IMR-90 (cell line): ENCODE results near the gene CAPN3. TPM values are rescaled to one million over a fixed set of nuclear protein-coding genes. Genes with fewer than 3 reads are reported as not detected.
A peak's percentile ranks its signal among the peaks of the same experiment; 100 is the strongest.

Experiments used
- ATAC-seq: fragments of 200-7000 bp; cut with Tn5 transposase; 2 replicates; pipeline ENCODE4 v1.9.1; 2020; ENCODE audit warnings: low read depth, mild to moderate bottlenecking, moderate library complexity
- BruUV-seq: library from RNA; stranded (reverse); fragments of 400-500 nt; replicated peaks from 2 replicates; lab custom pipeline; 2021; lab: Mats Ljungman, UMichigan
- CTCF ChIA-PET: fragments of 300-600 bp; formaldehyde crosslinking; extraction: SDS; loops from one replicate; lab custom pipeline; 2021; ENCODE audit warnings: antibody characterized with exemption; lab: Yijun Ruan, JAX
- POLR2A ChIA-PET: fragments of 300-600 bp; sonication (Branson Sonifier 250); formaldehyde crosslinking; loops from one replicate; lab custom pipeline; 2022; ENCODE audit warnings: antibody characterized with exemption; ENCODE audit not compliant: unreplicated experiment; lab: Charles Lee
- DNase-seq: peaks from one replicate; pipeline ENCODE4 v3.0.0; 2013
- H2AFZ ChIP-seq: replicated peaks from 2 replicates; pipeline ENCODE3; 2013; ENCODE audit warnings: low read length, mild to moderate bottlenecking; ENCODE audit not compliant: poor library complexity
- H2AK5ac ChIP-seq: 2 replicates; pipeline ENCODE4 v1.6.1; 2013; ENCODE audit warnings: low read depth, low read length, inconsistent platforms
- H2AK9ac ChIP-seq: replicated peaks from 2 replicates; pipeline ENCODE3; 2013; ENCODE audit warnings: mild to moderate bottlenecking, low read depth, low read length, moderate library complexity; ENCODE audit not compliant: poor library complexity
- H2BK120ac ChIP-seq: 2 replicates; pipeline ENCODE4 v1.6.1; 2013; ENCODE audit warnings: low read depth, low read length, inconsistent platforms
- H2BK15ac ChIP-seq: 3 replicates; pipeline ENCODE4 v1.6.1; 2013; ENCODE audit warnings: low read depth, low read length, inconsistent platforms
- H2BK20ac ChIP-seq: 2 replicates; pipeline ENCODE4 v1.6.1; 2013; ENCODE audit warnings: low read depth, mild to moderate bottlenecking, inconsistent platforms, low read length, moderate library complexity
- H2BK5ac ChIP-seq: 2 replicates; pipeline ENCODE4 v1.6.1; 2013; ENCODE audit warnings: mild to moderate bottlenecking, low read depth, low read length, inconsistent platforms; ENCODE audit not compliant: poor library complexity, severe bottlenecking
- H3K14ac ChIP-seq: replicated peaks from 2 replicates; pipeline ENCODE4 v1.6.1; 2013; ENCODE audit warnings: low read depth, low read length, inconsistent platforms
- H3K18ac ChIP-seq: 2 replicates; pipeline ENCODE4 v1.6.1; 2013; ENCODE audit warnings: low read depth, low read length, control low read depth
- H3K23ac ChIP-seq: 2 replicates; pipeline ENCODE4 v1.6.1; 2013; ENCODE audit warnings: low read depth, low read length, inconsistent platforms
- H3K27ac ChIP-seq: 2 replicates; pipeline ENCODE4 v1.5.1; 2013; ENCODE audit warnings: mild to moderate bottlenecking, control low read depth, low read length; ENCODE audit not compliant: insufficient read depth
- H3K27me3 ChIP-seq: 2 replicates; pipeline ENCODE4 v1.6.1; 2013; ENCODE audit warnings: low read length; ENCODE audit not compliant: control insufficient read depth, insufficient read depth
- H3K36me3 ChIP-seq: 2 replicates; pipeline ENCODE4 v1.6.1; 2013; ENCODE audit warnings: low read length, mixed read lengths; ENCODE audit not compliant: control insufficient read depth, insufficient read depth
- H3K4ac ChIP-seq: 2 replicates; pipeline ENCODE4 v1.6.1; 2013; ENCODE audit warnings: low read depth, low read length, inconsistent platforms
- H3K4me1 ChIP-seq: 2 replicates; pipeline ENCODE4 v1.6.1; 2013; ENCODE audit warnings: low read length, mixed read lengths; ENCODE audit not compliant: control insufficient read depth, insufficient read depth
- H3K4me2 ChIP-seq: 2 replicates; pipeline ENCODE4 v1.6.1; 2013; ENCODE audit warnings: low read depth, mild to moderate bottlenecking, control low read depth, low read length, moderate library complexity
- H3K4me3 ChIP-seq: 2 replicates; pipeline ENCODE4 v1.5.1; 2013; ENCODE audit warnings: low read depth, mild to moderate bottlenecking, control low read depth, low read length, moderate library complexity; ENCODE audit not compliant: insufficient read depth
- H3K56ac ChIP-seq: 2 replicates; pipeline ENCODE4 v1.6.1; 2013; ENCODE audit warnings: low read length, inconsistent platforms; ENCODE audit not compliant: insufficient read depth; ENCODE audit errors: extremely low read depth
- H3K79me1 ChIP-seq, 2 experiments: 2 replicates each; pipeline ENCODE4 v1.6.1; 2013; ENCODE audit warnings: low read length in 2 of 2, inconsistent platforms in 1 of 2, low read depth in 1 of 2
- H3K9ac ChIP-seq: 2 replicates; pipeline ENCODE4 v1.6.1; 2013; ENCODE audit warnings: low read depth, low read length, control low read depth
- H3K9me1 ChIP-seq: 2 replicates; pipeline ENCODE4 v1.6.1; 2013; ENCODE audit warnings: low read length, inconsistent platforms; ENCODE audit not compliant: insufficient read depth
- H3K9me3 ChIP-seq: 2 replicates; pipeline ENCODE4 v1.6.1; 2013; ENCODE audit warnings: low read length; ENCODE audit not compliant: control insufficient read depth, insufficient read depth
- H4K20me1 ChIP-seq: 2 replicates; pipeline ENCODE4 v1.6.1; 2013; ENCODE audit warnings: low read length, inconsistent platforms; ENCODE audit not compliant: insufficient read depth
- H4K5ac ChIP-seq: 2 replicates; pipeline ENCODE4 v1.6.1; 2013; ENCODE audit warnings: mild to moderate bottlenecking, low read depth, low read length, control low read depth
- H4K8ac ChIP-seq, 2 experiments: 2 replicates each; pipeline ENCODE4 v1.6.1; 2013; ENCODE audit warnings: low read depth in 2 of 2, low read length in 2 of 2, control low read depth in 1 of 2, inconsistent platforms in 1 of 2
- H4K91ac ChIP-seq: 2 replicates; pipeline ENCODE4 v1.6.1; 2013; ENCODE audit warnings: low read depth, low read length, inconsistent platforms; ENCODE audit not compliant: insufficient read depth
- MAFK ChIP-seq: IDR thresholded peaks from 2 replicates; pipeline ENCODE4 v1.6.1; 2012; ENCODE audit warnings: low read depth, low read length, improper control_type of control experiment
- WGBS, 2 experiments: methylation state at CpG; one replicate each; pipeline versions ENCODE4 v1.1.5 to v1.1.7; 2013; ENCODE audit warnings: missing lambda C conversion rate in 2 of 2; ENCODE audit not compliant: insufficient read length in 1 of 2; ENCODE audit errors: extremely low coverage in 2 of 2; 5-methylcytosine and 5-hydroxymethylcytosine counted together
- dilution Hi-C: fragments of 300-500 bp; cut with HindIII; formaldehyde crosslinking; loops from one replicate; pipeline ENCODE4 v1.14.3; 2018; ENCODE audit warnings: low sequenced_read_pairs; ENCODE audit not compliant: unreplicated experiment
- in situ Hi-C: fragments of 300-500 bp; cut with MboI; formaldehyde crosslinking; loops from 3 replicates; pipeline ENCODE4 v1.14.3; 2019; ENCODE audit warnings: low sequenced_read_pairs, inconsistent platforms, mixed read lengths
- intact Hi-C: fragments of 100-400 bp; cut with micrococcal nuclease; formaldehyde crosslinking; loops from 2 replicates; pipeline ENCODE4 v1.10.0; 2022
- polyA plus RNA-seq, 3 experiments: library from polyadenylated mRNA; depleted of rRNA; stranded (reverse); fragments of >200 nt; gene quantifications; 2 replicates each; pipeline ENCODE4 v1.2.3, GENCODE V29; 2012; ENCODE audit warnings: low replicate concordance in 1 of 3
- total RNA-seq: library from RNA; depleted of rRNA; stranded (reverse); fragments of >200 nt; gene quantifications from 2 replicates; pipeline ENCODE4 v1.2.3, GENCODE V29; 2012

CAPN3 gene
- total and polyA plus RNA-seq, 2 of the 4 experiments (the other 2 are of a cell fraction) = 1.1 to 1.4 TPM

DNA sequence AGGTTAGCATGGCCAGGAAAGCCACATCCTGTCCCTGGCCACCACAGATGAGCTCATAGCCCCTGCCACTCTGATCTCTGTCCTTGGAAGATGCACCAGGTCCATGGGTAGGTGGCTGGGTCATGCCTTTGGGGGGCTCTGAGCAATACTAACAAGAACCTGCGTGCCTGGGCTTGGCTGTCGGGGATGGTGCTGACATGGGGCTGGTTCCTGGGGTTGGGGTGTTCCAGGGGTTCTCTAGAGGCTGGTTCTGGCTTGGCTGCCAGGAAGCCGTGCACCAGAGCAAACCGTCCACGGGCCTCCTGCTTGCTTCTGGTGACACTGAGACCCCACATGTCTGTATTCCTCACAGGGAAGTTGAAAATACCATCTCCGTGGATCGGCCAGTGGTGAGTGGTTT lies 44.1 kb downstream of the CAPN3 start:
- CTCF ChIA-PET = no interaction called here
- Histone ChIP-seq H3K4me1 (no peaks in the 10 kb centered on the region), H2BK120ac (no peak overlapping the region), H3K9me3 (no peaks in the 10 kb centered on the region), H3K27me3 (no peaks in the 10 kb centered on the region), H4K5ac (no peak overlapping the region), H3K27ac (no peak overlapping the region), H2BK5ac (no peak overlapping the region), H2BK15ac (no peak overlapping the region), H3K4me3 (no peak overlapping the region), H3K9ac (no peak overlapping the region), H3K14ac (no peak overlapping the region), H4K20me1 (no peaks in the 10 kb centered on the region), H3K4ac (no peak overlapping the region), H3K56ac (no peak overlapping the region), H2AK5ac (no peak overlapping the region), H3K18ac (no peak overlapping the region), H3K4me2 (no peak overlapping the region), H3K23ac (no peak overlapping the region), H4K8ac (no peak overlapping the region), H3K9me1 (peaks cover 7% of the 10 kb centered on the region; the same call in 1 of the 2 replicates), H3K36me3 (no peaks in the 10 kb centered on the region), H4K91ac (no peak overlapping the region), H3K79me1 (no peaks in the 10 kb centered on the region), H2AK9ac (peak overlapping the region; percentile 53), H2BK20ac (no peak overlapping the region), H2AFZ (no peak overlapping the region)
- BruUV-seq = no TSS peak
- POLR2A ChIA-PET = no interaction called here
- no peak for TF ChIP-seq MAFK
- no peak for DNase-seq
- in situ Hi-C loops (no loop called here), dilution Hi-C loops (no loop called here), intact Hi-C loops (no loop called here)
- WGBS, 2 experiments = no CpG with 5 or more reads among the region's 7 CpGs
- no peak for ATAC-seq
